ENCODE measurements around the gene MBOAT7.
"Not testable (repeated sequence)": the region's sequence is repeated elsewhere in the genome, so short reads cannot be mapped to it uniquely, and the experiment has no call there.

The MBOAT7 gene

GRCh38 chr19:54189145-54189734 lies at the start of gene MBOAT7:
Gene MBOAT7, minus strand, starts transcription at chr19:54189580. Its CDS starts 1,072 bp downstream, at chr19:54188508.
- peak within 1 kb of the TSS; percentile 77 for H3K4me3 Mint-ChIP-seq
- no peaks in the 10 kb centered on the region for H3K27me3 Mint-ChIP-seq
- intact Hi-C loops (cut with micrococcal nuclease): no loop called here
- peak within 1 kb of the TSS; percentile 97 for H3K27ac Mint-ChIP-seq
- H3K9me3 Mint-ChIP-seq: no peaks in the 10 kb centered on the region
- peaks cover 67% of the 10 kb centered on the region for H3K36me3 Mint-ChIP-seq (ENCODE audit: low read depth)
- peaks cover 46% of the 10 kb centered on the region for H3K4me1 Mint-ChIP-seq (ENCODE audit: low read depth)

DNA sequence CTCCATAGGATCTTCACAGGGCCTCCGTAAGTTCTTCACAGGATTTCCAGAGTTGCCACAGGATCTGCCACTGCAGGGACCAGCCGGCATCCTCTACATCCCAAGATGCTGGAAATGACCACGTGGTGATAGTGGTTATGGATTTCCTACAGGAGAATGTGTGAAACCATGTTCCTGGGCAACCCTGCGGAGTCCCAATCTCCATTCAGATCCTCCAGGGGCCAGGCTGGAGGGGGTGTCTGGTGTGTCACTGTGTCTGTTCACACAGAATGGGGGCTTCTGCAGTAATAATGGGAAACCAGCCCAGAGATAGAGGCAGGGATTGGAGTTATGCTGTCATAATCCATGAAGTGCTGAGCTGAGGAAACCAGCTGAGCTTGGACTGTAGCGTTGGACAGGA lies 44.6 kb upstream of the MBOAT7 start:
- no peak overlapping the region for H3K27ac Mint-ChIP-seq
- peaks cover 15% of the 10 kb centered on the region for H3K4me1 Mint-ChIP-seq (ENCODE audit: low read depth)
- no peak overlapping the region for H3K4me3 Mint-ChIP-seq
- H3K36me3 Mint-ChIP-seq (ENCODE audit: low read depth): peaks cover 29% of the 10 kb centered on the region
- no peaks in the 10 kb centered on the region for H3K9me3 Mint-ChIP-seq
- H3K27me3 Mint-ChIP-seq: peaks cover 2% of the 10 kb centered on the region
- intact Hi-C loops (cut with micrococcal nuclease): no loop called here

GRCh38 chr19:54231077-54231931 lies 41.9 kb upstream of the MBOAT7 start:
- peaks cover 2% of the 10 kb centered on the region for H3K27me3 Mint-ChIP-seq
- H3K4me1 Mint-ChIP-seq (ENCODE audit: low read depth): peaks cover 10% of the 10 kb centered on the region
- intact Hi-C loops (cut with micrococcal nuclease): loop anchor here (2.0 kb wide), 1 partner anchor 63 kb away; no protein-coding TSS in a partner anchor
- no peak overlapping the region for H3K4me3 Mint-ChIP-seq
- peaks cover 7% of the 10 kb centered on the region for H3K36me3 Mint-ChIP-seq (ENCODE audit: low read depth)
- H3K27ac Mint-ChIP-seq: no peak overlapping the region
- H3K9me3 Mint-ChIP-seq: no peaks in the 10 kb centered on the region

GRCh38 chr19:54230031-54230430 lies 40.7 kb upstream of the MBOAT7 start:
- Mint-ChIP-seq H3K9me3 (no peaks in the 10 kb centered on the region), H3K27me3 (peaks cover 2% of the 10 kb centered on the region), H3K4me3 (no peak overlapping the region), H3K27ac (no peak overlapping the region), H3K36me3 (ENCODE audit: low read depth) (no peaks in the 10 kb centered on the region), H3K4me1 (ENCODE audit: low read depth) (peaks cover 10% of the 10 kb centered on the region)
- intact Hi-C loops (cut with micrococcal nuclease): loop anchor here (2.0 kb wide), 1 partner anchor 61 kb away; no protein-coding TSS in a partner anchor

DNA sequence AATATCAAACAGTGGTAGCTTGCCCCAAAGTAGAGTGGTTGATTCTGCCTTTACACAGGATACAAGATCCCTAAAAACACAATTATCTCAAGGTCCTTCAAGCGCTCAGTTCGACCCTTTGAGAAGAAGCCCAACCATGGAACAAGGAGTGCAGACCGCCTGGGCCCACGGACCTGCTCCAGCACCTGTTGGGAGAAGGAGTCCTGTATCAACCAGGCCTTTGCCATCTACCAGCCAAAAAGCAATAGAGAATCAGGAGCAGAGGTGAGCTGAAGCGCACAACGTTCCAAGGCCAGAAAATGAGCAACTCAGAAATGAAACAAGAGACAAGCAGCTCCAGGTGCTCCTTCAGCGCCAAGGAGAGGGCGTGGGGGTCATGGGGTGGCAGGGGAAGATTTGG lies 39.8 kb upstream of the MBOAT7 start:
- Mint-ChIP-seq H3K36me3 (ENCODE audit: low read depth) (no peaks in the 10 kb centered on the region), H3K4me3 (no peak overlapping the region), H3K4me1 (ENCODE audit: low read depth) (peaks cover 5% of the 10 kb centered on the region), H3K27ac (no peak overlapping the region), H3K27me3 (peaks cover 2% of the 10 kb centered on the region), H3K9me3 (no peaks in the 10 kb centered on the region)
- intact Hi-C loops (cut with micrococcal nuclease): no loop called here

- H3K4me1 Mint-ChIP-seq (ENCODE audit: low read depth): peaks cover 38% of the 10 kb centered on the region
- H3K27ac Mint-ChIP-seq; H3K9me3 Mint-ChIP-seq; H3K27me3 Mint-ChIP-seq; intact Hi-C loops (cut with micrococcal nuclease); H3K4me3 Mint-ChIP-seq: not testable (repeated sequence)
- peaks cover 19% of the 10 kb centered on the region for H3K36me3 Mint-ChIP-seq (ENCODE audit: low read depth)
These were observed 35.2 kb upstream of the MBOAT7 start for GRCh38 chr19:54224619-54225018.

DNA sequence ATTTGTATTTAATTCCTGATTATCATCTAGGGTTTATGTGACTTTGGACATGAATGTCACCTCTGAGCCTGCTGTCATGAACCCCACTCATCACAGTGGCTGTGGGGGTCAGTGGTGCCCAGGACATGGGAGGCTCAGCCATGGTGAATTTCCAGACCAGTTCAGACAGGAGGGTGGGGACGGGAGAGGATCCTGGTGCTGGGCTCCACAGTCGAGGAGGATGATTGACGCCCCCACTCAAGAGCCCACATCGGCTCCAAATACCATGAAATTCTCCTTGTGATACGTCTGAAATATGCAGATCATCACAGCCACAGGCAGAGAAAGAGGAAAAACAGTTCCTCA lies 34.5 kb upstream of the MBOAT7 start:
- intact Hi-C loops (cut with micrococcal nuclease): loop anchor here (2.0 kb wide), 2 partner anchors 15 to 23 kb away; no protein-coding TSS in a partner anchor
- not testable (repeated sequence) for H3K9me3 Mint-ChIP-seq, H3K27me3 Mint-ChIP-seq
- Mint-ChIP-seq H3K4me1 (ENCODE audit: low read depth) (peaks cover 44% of the 10 kb centered on the region), H3K4me3 (peak overlapping the region; percentile 32), H3K27ac (peak overlapping the region; percentile 89), H3K36me3 (ENCODE audit: low read depth) (peaks cover 26% of the 10 kb centered on the region)

- Mint-ChIP-seq H3K4me1 (ENCODE audit: low read depth) (peaks cover 45% of the 10 kb centered on the region), H3K27ac (peak overlapping the region; percentile 89), H3K4me3 (peak overlapping the region; percentile 94), H3K36me3 (ENCODE audit: low read depth) (peaks cover 31% of the 10 kb centered on the region)
- H3K27me3 Mint-ChIP-seq, H3K9me3 Mint-ChIP-seq: not testable (repeated sequence)
- intact Hi-C loops (cut with micrococcal nuclease): loop anchor here (2.0 kb wide), 2 partner anchors 15 to 23 kb away; no protein-coding TSS in a partner anchor
These were observed 34.0 kb upstream of the MBOAT7 start for GRCh38 chr19:54223277-54223936.

- Mint-ChIP-seq H3K4me1 (ENCODE audit: low read depth) (peaks cover 53% of the 10 kb centered on the region), H3K36me3 (ENCODE audit: low read depth) (peaks cover 39% of the 10 kb centered on the region), H3K4me3 (peak within 1 kb of the TSS; percentile 94), H3K27ac (peak within 1 kb of the TSS; percentile 89)
- not testable (repeated sequence) for H3K9me3 Mint-ChIP-seq, H3K27me3 Mint-ChIP-seq
- intact Hi-C loops (cut with micrococcal nuclease): loop anchor here (2.0 kb wide), 2 partner anchors 14 to 24 kb away; no protein-coding TSS in a partner anchor
These were observed 33.3 kb upstream of the MBOAT7 start, which contains the start of gene LILRB3 for GRCh38 chr19:54222474-54223276. Gene LILRB3, minus strand, starts transcription at chr19:54223007. Its CDS starts 31 bp downstream, at chr19:54222976.

DNA sequence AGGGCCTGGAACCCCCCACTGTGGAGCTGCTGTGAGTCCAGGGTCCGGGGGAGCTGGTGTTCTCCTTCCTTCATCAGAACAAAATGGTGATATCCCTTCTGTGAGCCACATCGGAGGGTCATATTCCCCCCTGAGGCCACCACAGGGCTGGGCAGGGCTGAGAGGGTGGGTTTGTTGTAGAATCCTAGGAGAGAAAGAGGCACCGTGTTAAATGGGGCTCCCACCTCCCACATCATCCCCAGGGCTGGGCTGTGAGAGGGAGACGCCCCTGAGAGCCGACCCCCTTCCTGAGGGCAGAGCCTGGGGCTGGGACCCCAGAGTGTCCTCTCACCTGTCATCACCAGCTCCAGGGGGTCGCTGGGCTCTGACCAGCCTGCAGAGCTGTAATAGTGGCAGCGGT lies 32.6 kb upstream of the MBOAT7 start:
- intact Hi-C loops (cut with micrococcal nuclease): loop anchor here (2.0 kb wide), 2 partner anchors 13 to 25 kb away; no protein-coding TSS in a partner anchor
- peaks cover 46% of the 10 kb centered on the region for H3K36me3 Mint-ChIP-seq (ENCODE audit: low read depth)
- peaks cover 60% of the 10 kb centered on the region for H3K4me1 Mint-ChIP-seq (ENCODE audit: low read depth)
- H3K27ac Mint-ChIP-seq: peak overlapping the region; percentile 89
- peak overlapping the region; percentile 94 for H3K4me3 Mint-ChIP-seq
- H3K27me3 Mint-ChIP-seq, H3K9me3 Mint-ChIP-seq: not testable (repeated sequence)

DNA sequence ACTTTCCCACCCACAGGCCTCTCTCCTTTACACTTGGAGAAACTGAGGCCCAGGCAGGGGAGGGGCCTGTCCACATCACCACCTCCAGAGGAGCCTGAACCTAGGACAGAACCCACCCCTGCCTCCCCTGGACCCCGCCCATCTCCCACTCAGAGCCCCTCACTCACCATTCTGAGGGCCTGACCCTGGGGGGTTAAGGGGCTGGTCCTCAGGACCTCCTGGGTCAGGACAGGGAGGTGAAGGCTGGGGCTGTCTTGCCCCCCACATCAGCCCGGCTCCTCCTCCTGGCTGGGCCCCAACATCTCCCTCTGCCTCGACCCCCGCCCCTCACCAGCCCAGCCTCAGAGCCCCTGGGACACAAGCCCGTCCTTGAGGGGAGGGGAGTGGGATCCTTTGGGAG lies 30.3 kb upstream of the MBOAT7 start:
- H3K27ac Mint-ChIP-seq; H3K9me3 Mint-ChIP-seq; intact Hi-C loops (cut with micrococcal nuclease); H3K27me3 Mint-ChIP-seq; H3K4me3 Mint-ChIP-seq: not testable (repeated sequence)
- H3K36me3 Mint-ChIP-seq (ENCODE audit: low read depth): peaks cover 60% of the 10 kb centered on the region
- peaks cover 66% of the 10 kb centered on the region for H3K4me1 Mint-ChIP-seq (ENCODE audit: low read depth)

GRCh38 chr19:54218960-54219661 lies 29.7 kb upstream of the MBOAT7 start:
- Mint-ChIP-seq H3K4me1 (ENCODE audit: low read depth) (peaks cover 63% of the 10 kb centered on the region), H3K4me3 (no peak overlapping the region), H3K9me3 (no peaks in the 10 kb centered on the region), H3K27me3 (no peaks in the 10 kb centered on the region), H3K36me3 (ENCODE audit: low read depth) (peaks cover 60% of the 10 kb centered on the region), H3K27ac (no peak overlapping the region)
- intact Hi-C loops (cut with micrococcal nuclease): no loop called here

- H3K4me3 Mint-ChIP-seq: no peak overlapping the region
- H3K27me3 Mint-ChIP-seq: no peaks in the 10 kb centered on the region
- no peaks in the 10 kb centered on the region for H3K9me3 Mint-ChIP-seq
- H3K4me1 Mint-ChIP-seq (ENCODE audit: low read depth): peaks cover 55% of the 10 kb centered on the region
- peaks cover 60% of the 10 kb centered on the region for H3K36me3 Mint-ChIP-seq (ENCODE audit: low read depth)
- H3K27ac Mint-ChIP-seq: peak overlapping the region; percentile 33
- intact Hi-C loops (cut with micrococcal nuclease): no loop called here
These were observed 28.9 kb upstream of the MBOAT7 start for GRCh38 chr19:54218259-54218658.

Data from dendritic cell treated with granulocyte-macrophage colony-stimulating factor and Interleukin-4, amounts not matched to agents 40 ng/mL and 50 ng/mL, for 4 days (primary cell).